Left lung (tissue), 10 donors: ENCODE results near the gene RTN4RL2. TPM values are rescaled to one million over a fixed set of nuclear protein-coding genes. Genes with fewer than 3 reads are reported as not detected.

Experiments used
- ATAC-seq: fragments of 200-7000 bp; cut with Tn5 transposase; one replicate; pipeline ENCODE4 v1.9.1; 2020; ENCODE audit warnings: moderate library complexity
- DNase-seq, 4 donors: peaks; one replicate each; pipeline ENCODE4 v3.0.0-alpha.2; 2013 to 2020
- H3K27ac ChIP-seq, 2 donors: fragments of 200-600 bp; sonication (generic) in 1 of 2; one replicate each; pipeline versions ENCODE4 v1.5.0 to v1.8.0; 2020 to 2021
- H3K27me3 ChIP-seq, 2 donors: fragments of 200-600 bp; sonication (generic) in 1 of 2; one replicate each; pipeline versions ENCODE4 v1.5.0 to v1.8.0; 2020 to 2021
- H3K36me3 ChIP-seq, 2 donors: fragments of 200-600 bp; sonication (generic) in 1 of 2; one replicate each; pipeline versions ENCODE4 v1.5.0 to v1.8.0; 2020 to 2021
- H3K4me1 ChIP-seq, 2 donors: fragments of 200-600 bp; one replicate each; pipeline ENCODE4 v1.8.0; 2021
- H3K4me3 ChIP-seq, 2 donors: fragments of 200-600 bp; sonication (generic) in 1 of 2; one replicate each; pipeline versions ENCODE4 v1.5.0 to v1.8.0; 2020 to 2021; ENCODE audit warnings: mild to moderate bottlenecking in 1 of 2
- H3K9me3 ChIP-seq, 2 donors: fragments of 200-600 bp; sonication (generic) in 1 of 2; one replicate each; pipeline versions ENCODE4 v1.5.0 to v1.8.0; 2020 to 2021
- CTCF ChIP-seq, 2 donors: fragments of 200-600 bp; sonication (generic) in 1 of 2; IDR thresholded peaks; one replicate each; pipeline versions ENCODE4 v1.5.0 to v1.8.0; 2021; ENCODE audit warnings: antibody characterized with exemption in 2 of 2
- intact Hi-C, 2 donors: fragments of 100-400 bp; cut with DNase I; formaldehyde crosslinking; loops; one replicate each; pipeline versions ENCODE4 v1.11.2 to v1.14.2; 2022
- polyA plus RNA-seq, 6 donors: library from polyadenylated mRNA; unstranded; fragments of 120-200 nt; gene quantifications; one replicate each; pipeline ENCODE4 v1.2.1, GENCODE V29; 2013; ENCODE audit not compliant: insufficient read length in 6 of 6
- total RNA-seq, 2 donors: library from RNA; stranded (reverse); fragmentation: NEBNext Ultra II Directional; extraction: Animal tissue kit (Norgen Biotek cat#: 25700); gene quantifications; one replicate each; pipeline ENCODE4 v1.2.1, GENCODE V29; 2021
- donor health status: DM: no; HTN: yes; CAD: no.
- donor health status: DM: no; HTN: no; CAD: no.

RTN4RL2 gene
- total and polyA plus RNA-seq, 8 donors, result 0.87 to 4.8 (median 2.5) TPM

GRCh38 chr11:57474803-57475115 lies 14.4 kb downstream of the RTN4RL2 start:
- H3K9me3 ChIP-seq, result no peaks in the 10 kb centered on the region
- ATAC-seq (no peak), DNase-seq (no peak)
- H3K27ac ChIP-seq, result no peak overlapping the region
- intact Hi-C loops, result no loop called here
- H3K4me1 ChIP-seq, result peaks cover 10 to 42% of the 10 kb centered on the region in 2 donors
- no peak for TF ChIP-seq CTCF (IDR thresholded peaks at IDR 0.05)
- no peaks in the 10 kb centered on the region for H3K36me3 ChIP-seq
- H3K27me3 ChIP-seq, result peaks cover 0 to 36% of the 10 kb centered on the region in 2 donors
- no peak overlapping the region for H3K4me3 ChIP-seq

GRCh38 chr11:57475191-57475590 lies 14.9 kb downstream of the RTN4RL2 start:
- no peaks in the 10 kb centered on the region for H3K36me3 ChIP-seq
- intact Hi-C loops, result no loop called here
- no peak overlapping the region for H3K27ac ChIP-seq
- DNase-seq (no peak), ATAC-seq (no peak)
- peaks cover 0 to 36% of the 10 kb centered on the region in 2 donors for H3K27me3 ChIP-seq
- H3K4me1 ChIP-seq, result peaks cover 10 to 42% of the 10 kb centered on the region in 2 donors
- no peak overlapping the region for H3K4me3 ChIP-seq
- no peak for TF ChIP-seq CTCF (IDR thresholded peaks at IDR 0.05)
- no peaks in the 10 kb centered on the region for H3K9me3 ChIP-seq

GRCh38 chr11:57475671-57476046 lies 15.3 kb downstream of the RTN4RL2 start:
- no peaks in the 10 kb centered on the region for H3K36me3 ChIP-seq
- peaks cover 0 to 36% of the 10 kb centered on the region in 2 donors for H3K27me3 ChIP-seq
- TF ChIP-seq CTCF (IDR thresholded peaks at IDR 0.05), result no peak
- intact Hi-C loops, result no loop called here
- DNase-seq (no peak), ATAC-seq (no peak)
- no peaks in the 10 kb centered on the region for H3K9me3 ChIP-seq
- H3K4me1 ChIP-seq, result peaks cover 10 to 42% of the 10 kb centered on the region in 2 donors
- H3K27ac ChIP-seq, result no peak overlapping the region
- H3K4me3 ChIP-seq, result peak overlapping the region in 1 of 2 donors; percentile 40

- peaks cover 10 to 42% of the 10 kb centered on the region in 2 donors for H3K4me1 ChIP-seq
- peak in 1 of 4 donors; percentile 86 for DNase-seq
- H3K36me3 ChIP-seq, result no peaks in the 10 kb centered on the region
- H3K27me3 ChIP-seq, result peaks cover 0 to 36% of the 10 kb centered on the region in 2 donors
- H3K4me3 ChIP-seq, result peak overlapping the region; percentile 24 to 40
- TF ChIP-seq CTCF (IDR thresholded peaks at IDR 0.05), result no peak
- no peak overlapping the region for H3K27ac ChIP-seq
- peak; percentile 61 for ATAC-seq
- intact Hi-C loops, result no loop called here
- no peaks in the 10 kb centered on the region for H3K9me3 ChIP-seq
These were observed 15.9 kb downstream of the RTN4RL2 start for GRCh38 chr11:57476047-57476756.

- no peak overlapping the region for H3K27ac ChIP-seq
- ATAC-seq (peak; percentile 82), DNase-seq (peak in 2 of 4 donors; percentile 52 to 84)
- H3K27me3 ChIP-seq, result peaks cover 0 to 38% of the 10 kb centered on the region in 2 donors
- H3K4me1 ChIP-seq, result peaks cover 10 to 43% of the 10 kb centered on the region in 2 donors
- intact Hi-C loops, result no loop called here
- H3K9me3 ChIP-seq, result no peaks in the 10 kb centered on the region
- H3K36me3 ChIP-seq, result no peaks in the 10 kb centered on the region
- peak; percentile 26 to 62 for TF ChIP-seq CTCF (IDR thresholded peaks at IDR 0.05)
- peak overlapping the region; percentile 24 to 40 for H3K4me3 ChIP-seq
These were observed 16.6 kb downstream of the RTN4RL2 start for GRCh38 chr11:57476757-57477506.
